Measurements from ENCODE around the gene ST8SIA3. TPM values are rescaled to one million over a fixed set of nuclear protein-coding genes. Genes with fewer than 3 reads are reported as not detected.

The ST8SIA3 gene
- polyA plus RNA-seq (ENCODE audit: insufficient read length in 3 of 3), result under 1 TPM in 1 of 3 donors, not detected in 2; 0.09 TPM
- long read RNA-seq, donor 1, result 0 reads
- long read RNA-seq, donor 2, result 0 reads
- long read RNA-seq, donor 3, result 0 reads
- long read RNA-seq, donor 4, result 0 reads
- long read RNA-seq, donor 5, result 0 reads
- long read RNA-seq, donor 6, result 0 reads
- long read RNA-seq, donor 7, result 0 reads
- long read RNA-seq, donor 8, result 0 reads
- long read RNA-seq, donor 9, result 0 reads
- long read RNA-seq, donor 10, result 0 reads
- long read RNA-seq, donor 11, result 0 reads
- long read RNA-seq, donor 12, result 0 reads
- long read RNA-seq, donor 13, result 0 reads
- long read RNA-seq, donor 14, result 0 reads
- long read RNA-seq, donor 15, result 0 reads
- long read RNA-seq, donor 16, result 0 reads

GRCh38 chr18:57352271-57352701 lies at the start of gene ST8SIA3:
ST8SIA3 (plus strand) TSS chr18:57352557; CDS start chr18:57352847, 290 bp downstream.
- no peak for DNase-seq

- no peak for DNase-seq
These were observed 40.9 kb upstream of the ST8SIA3 start for GRCh38 chr18:57311472-57311871.

GRCh38 chr18:57312346-57313144 lies 39.8 kb upstream of the ST8SIA3 start:
- no peak for DNase-seq

- no peak for DNase-seq
These were observed 31.8 kb upstream of the ST8SIA3 start for GRCh38 chr18:57320603-57321002.

- no peak for DNase-seq
These were observed 26.7 kb upstream of the ST8SIA3 start for GRCh38 chr18:57325491-57326166.

GRCh38 chr18:57326718-57327323 lies 25.5 kb upstream of the ST8SIA3 start:
- DNase-seq, result no peak

GRCh38 chr18:57328665-57329064 lies 23.7 kb upstream of the ST8SIA3 start:
- no peak for DNase-seq

- no peak for DNase-seq
These were observed 22.5 kb upstream of the ST8SIA3 start for GRCh38 chr18:57329856-57330255.

GRCh38 chr18:57331718-57332117 lies 20.6 kb upstream of the ST8SIA3 start:
- no peak for DNase-seq

- DNase-seq, result no peak
These were observed 18.4 kb upstream of the ST8SIA3 start for GRCh38 chr18:57333940-57334339.

- DNase-seq, result no peak
These were observed 18.0 kb upstream of the ST8SIA3 start for GRCh38 chr18:57334383-57334782.

- DNase-seq, result no peak
These were observed 16.0 kb upstream of the ST8SIA3 start for GRCh38 chr18:57336343-57336742.

- no peak for DNase-seq
These were observed 14.5 kb upstream of the ST8SIA3 start for GRCh38 chr18:57337890-57338289.

GRCh38 chr18:57343833-57344232 lies 8.5 kb upstream of the ST8SIA3 start:
- no peak for DNase-seq

- no peak for DNase-seq
These were observed 5.5 kb upstream of the ST8SIA3 start for GRCh38 chr18:57346876-57347275.

- no peak for DNase-seq
These were observed 4.6 kb upstream of the ST8SIA3 start for GRCh38 chr18:57347784-57348183.

- no peak for DNase-seq
These were observed 392 bp downstream of the ST8SIA3 start for GRCh38 chr18:57352761-57353136.

GRCh38 chr18:57353137-57353939 lies 981 bp downstream of the ST8SIA3 start:
- no peak for DNase-seq

- DNase-seq, result peak; percentile 70
These were observed 1.6 kb downstream of the ST8SIA3 start for GRCh38 chr18:57353940-57354461.

GRCh38 chr18:57359433-57359832 lies 7.1 kb downstream of the ST8SIA3 start:
- DNase-seq, result no peak

GRCh38 chr18:57362714-57363113 lies 10.4 kb downstream of the ST8SIA3 start:
- no peak for DNase-seq
